SK-N-SH (cell line): Measurements from ENCODE around the gene PODXL2. TPM values are rescaled to one million over a fixed set of nuclear protein-coding genes. Genes with fewer than 3 reads are reported as not detected.

Experiments
- CTCF ChIA-PET: fragments of 300-600, 350-600 bp; formaldehyde crosslinking; extraction: SDS; loops from one replicate; lab custom pipeline; 2021; lab: Yijun Ruan, JAX
- POLR2A ChIA-PET: fragments of 350-600 bp; sonication (Branson Sonifier 250); formaldehyde crosslinking; extraction: SDS; loops from one replicate; lab custom pipeline; 2020; ENCODE audit warnings: antibody characterized with exemption, inconsistent platforms; lab: Yijun Ruan, JAX
- DNase-seq: peaks from one replicate; pipeline ENCODE4 v3.0.0; 2012
- H2AFZ ChIP-seq: fragments of 200-600 bp; sonication (generic); 2 replicates; pipeline ENCODE4 v1.8.1; 2016; ENCODE audit warnings: antibody characterized with exemption, mild to moderate bottlenecking, low read depth
- H3F3A ChIP-seq: fragments of 200-600 bp; sonication (generic); replicated peaks from 2 replicates; pipeline ENCODE3; 2016; ENCODE audit warnings: antibody characterized with exemption, mild to moderate bottlenecking; ENCODE audit not compliant: insufficient read depth
- H3K27ac ChIP-seq, 2 experiments: fragments of 200-500 bp in 1 of 2; fragments of 200-600 bp in 1 of 2; sonication (Bioruptor generic) in 1 of 2; sonication (generic), shearing (Covaris generic) in 1 of 2; 2 replicates each; pipeline versions ENCODE4 v1.5.1 to v1.6.1; 2014 to 2016; ENCODE audit warnings: low read depth in 2 of 2, inconsistent platforms in 1 of 2, low read length in 1 of 2, mild to moderate bottlenecking in 1 of 2, mixed read lengths in 1 of 2
- H3K27me3 ChIP-seq: fragments of 200-600 bp; sonication (generic), shearing (Covaris generic); 2 replicates; pipeline ENCODE4 v1.6.1; 2016; ENCODE audit warnings: mixed run types; ENCODE audit not compliant: insufficient read depth
- H3K36me3 ChIP-seq, 2 experiments: fragments of 200-500 bp in 1 of 2; fragments of 200-600 bp in 1 of 2; sonication (Bioruptor generic) in 1 of 2; sonication (generic) in 1 of 2; replicated peaks in 1 of 2; 2 replicates each; pipeline versions ENCODE3 to v1.5.1; 2014 to 2016; ENCODE audit warnings: low read length in 1 of 2, mild to moderate bottlenecking in 1 of 2; ENCODE audit not compliant: insufficient read depth in 2 of 2, control insufficient read depth in 1 of 2
- H3K4me1 ChIP-seq, 2 experiments: fragments of 200-500 bp in 1 of 2; fragments of 200-600 bp in 1 of 2; sonication (Bioruptor generic) in 1 of 2; sonication (generic), shearing (Covaris generic) in 1 of 2; 2 replicates each; pipeline versions ENCODE4 v1.5.1 to v1.6.1; 2014 to 2016; ENCODE audit warnings: low read depth in 1 of 2, low read length in 1 of 2, mixed run types in 1 of 2; ENCODE audit not compliant: insufficient read depth in 2 of 2, control insufficient read depth in 1 of 2
- H3K4me2 ChIP-seq: fragments of 200-600 bp; sonication (generic), shearing (Covaris generic); 2 replicates; pipeline ENCODE4 v1.6.1; 2017; ENCODE audit warnings: mixed run types
- H3K4me3 ChIP-seq, 2 experiments: fragments of 200-500 bp in 1 of 2; fragments of 200-600 bp in 1 of 2; sonication (Bioruptor generic) in 1 of 2; sonication (generic), shearing (Covaris generic) in 1 of 2; 2 replicates each; pipeline versions ENCODE4 v1.5.1 to v1.8.1; 2014 to 2016; ENCODE audit warnings: low read depth in 2 of 2, inconsistent platforms in 1 of 2, low read length in 1 of 2, mild to moderate bottlenecking in 1 of 2, mixed read lengths in 1 of 2, moderate library complexity in 1 of 2
- H3K79me2 ChIP-seq: fragments of 200-600 bp; sonication (generic); 2 replicates; pipeline ENCODE4 v1.8.1; 2017; ENCODE audit warnings: mild to moderate bottlenecking; ENCODE audit not compliant: insufficient read depth
- H3K9ac ChIP-seq: fragments of 200-600 bp; sonication (generic); 2 replicates; pipeline ENCODE4 v1.6.1; 2017; ENCODE audit warnings: mixed run types
- H3K9me2 ChIP-seq: fragments of 200-600 bp; sonication (generic); 2 replicates; pipeline ENCODE4 v1.6.1; 2017; ENCODE audit warnings: mixed run types
- H3K9me3 ChIP-seq: fragments of 200-600 bp; sonication (generic); 2 replicates; pipeline ENCODE4 v1.6.1; 2017; ENCODE audit warnings: mixed run types, mild to moderate bottlenecking, moderate library complexity
- H4K20me1 ChIP-seq: fragments of 200-600 bp; sonication (generic); 2 replicates; pipeline ENCODE4 v1.6.1; 2017; ENCODE audit warnings: mild to moderate bottlenecking, mixed run types; ENCODE audit not compliant: insufficient read depth
- CHD2 ChIP-seq: fragments of 150-350 bp; IDR thresholded peaks from 2 replicates; pipeline ENCODE4 v1.6.1; 2018; ENCODE audit warnings: low read length; ENCODE audit not compliant: partially characterized antibody
- EP300 ChIP-seq, 2 experiments: IDR thresholded peaks; 2 replicates each; pipeline versions ENCODE4 v1.4.0 to v1.6.1; 2012; ENCODE audit warnings: borderline replicate concordance in 1 of 2, low read depth in 1 of 2, low read length in 1 of 2
- EZH2phosphoT487 ChIP-seq: fragments of 200-600 bp; sonication (generic); IDR thresholded peaks from 2 replicates; pipeline ENCODE4 v1.6.1; 2017; ENCODE audit warnings: low read depth, mixed run types, mild to moderate bottlenecking, antibody characterized with exemption, moderate library complexity, borderline replicate concordance
- FOXJ3 ChIP-seq: sonication (generic); formaldehyde crosslinking; IDR thresholded peaks from 2 replicates; pipeline ENCODE4 v1.5.1; 2020; ENCODE audit warnings: mild to moderate bottlenecking, missing genetic modification reagents
- GABPA ChIP-seq: IDR thresholded peaks from 2 replicates; pipeline ENCODE4 v1.4.0; 2012; ENCODE audit warnings: low read depth, mild to moderate bottlenecking
- MAX ChIP-seq: IDR thresholded peaks from 2 replicates; pipeline ENCODE4 v1.4.0; 2012; ENCODE audit warnings: low read depth
- MXI1 ChIP-seq: IDR thresholded peaks from 2 replicates; pipeline ENCODE4 v1.6.1; 2012; ENCODE audit warnings: mild to moderate bottlenecking, low read depth, low read length, improper control_type of control experiment
- NFIC ChIP-seq: IDR thresholded peaks from 2 replicates; pipeline ENCODE4 v1.4.0; 2012; ENCODE audit warnings: borderline replicate concordance
- NRF1 ChIP-seq: IDR thresholded peaks from 2 replicates; pipeline ENCODE4 v1.6.1; 2012; ENCODE audit warnings: low read depth, mild to moderate bottlenecking, low read length
- POLR2AphosphoS5 ChIP-seq: IDR thresholded peaks from 2 replicates; pipeline ENCODE4 v1.6.1; 2012; ENCODE audit warnings: low read depth, low read length
- RAD21 ChIP-seq: IDR thresholded peaks from 2 replicates; pipeline ENCODE4 v1.6.1; 2012; ENCODE audit warnings: mild to moderate bottlenecking, low read length
- TAF1 ChIP-seq: IDR thresholded peaks from 2 replicates; pipeline ENCODE4 v1.6.1; 2012; ENCODE audit warnings: low read depth, mild to moderate bottlenecking, low read length, moderate library complexity, borderline replicate concordance
- USF1 ChIP-seq: IDR thresholded peaks from 2 replicates; pipeline ENCODE4 v1.4.0; 2012; ENCODE audit warnings: low read depth, borderline replicate concordance
- WGBS: methylation state at CpG from one replicate; pipeline ENCODE4 v1.1.6; 2017; ENCODE audit warnings: low lambda C conversion rate; 5-methylcytosine and 5-hydroxymethylcytosine counted together
- polyA plus RNA-seq, 3 experiments: library from polyadenylated mRNA; depleted of rRNA; stranded (reverse); fragments of >200 nt; gene quantifications; 2 replicates each; pipeline ENCODE4 v1.2.3, GENCODE V29; 2012
- TF ChIP-seq, protein P1 (sequence below): fragments of 200-600 bp; sonication (generic); IDR thresholded peaks from 2 replicates; pipeline ENCODE4 v1.6.1; 2017; ENCODE audit warnings: antibody characterized with exemption, mild to moderate bottlenecking, moderate library complexity
- TF ChIP-seq, protein P2 (sequence below): IDR thresholded peaks from 2 replicates; pipeline ENCODE4 v1.6.1; 2012; ENCODE audit warnings: mild to moderate bottlenecking, low read depth, low read length, moderate library complexity

Gene PODXL2
- polyA plus RNA-seq, 1 of the 3 experiments (the other 2 are of a cell fraction), result 27.5 TPM

DNA sequence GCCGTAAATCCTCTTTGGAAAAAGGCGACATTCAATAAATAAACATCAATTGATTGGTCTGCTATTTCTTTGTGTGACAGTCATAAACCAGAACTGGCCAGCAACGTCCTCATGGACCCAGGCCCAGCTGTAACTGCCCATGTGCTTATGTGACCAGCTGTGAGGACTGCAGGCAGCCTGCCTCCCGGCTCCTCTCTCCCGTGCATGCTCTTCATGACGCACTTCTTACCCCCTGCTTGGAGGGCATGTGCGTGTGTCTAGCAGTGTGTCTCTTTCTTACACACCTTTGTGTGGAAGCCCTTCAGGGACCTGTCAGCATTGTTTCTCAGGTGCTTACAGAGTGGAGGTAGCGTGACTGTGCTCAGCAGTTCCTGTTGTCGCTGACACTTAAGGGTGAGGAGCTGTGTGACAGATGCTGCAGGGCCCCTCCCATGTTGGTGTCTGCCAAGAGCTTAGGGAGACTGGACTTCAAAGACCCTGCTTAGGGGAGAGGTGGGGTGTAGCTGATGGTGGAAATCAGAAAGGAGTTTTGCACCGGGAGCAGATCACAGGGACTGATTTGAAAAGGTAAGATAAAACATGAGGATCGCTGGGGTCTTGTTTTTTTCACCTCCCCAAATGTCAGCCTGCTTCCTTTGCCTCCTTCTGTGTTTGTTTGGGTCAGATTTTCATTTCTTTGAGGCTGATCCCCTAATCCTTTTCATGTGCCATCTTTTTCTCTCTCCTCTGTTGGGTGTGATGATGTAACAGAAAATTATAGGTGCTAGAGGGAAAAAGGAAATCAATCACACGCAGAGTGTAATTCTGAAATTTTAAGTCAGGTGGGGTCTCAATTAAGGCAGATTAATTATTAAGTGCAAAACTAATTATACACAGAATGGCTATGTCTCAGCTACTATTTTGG lies 2.1 kb downstream of the PODXL2 start:
- no peaks in the 10 kb centered on the region for H3K27me3 ChIP-seq
- no peaks in the 10 kb centered on the region for H3K36me3 ChIP-seq
- no peaks in the 10 kb centered on the region for H3K79me2 ChIP-seq
- no peaks in the 10 kb centered on the region for H3F3A ChIP-seq
- TF ChIP-seq MXI1, result peak; percentile 28; the same call in 1 of the 2 replicates
- no peak for TF ChIP-seq POLR2AphosphoS5
- TF ChIP-seq RAD21, result no peak
- no peak for TF ChIP-seq NRF1
- no peak for TF ChIP-seq GABPA
- TF ChIP-seq EZH2phosphoT487, result no peak
- TF ChIP-seq NFIC, result no peak
- no peak for TF ChIP-seq MAX
- H3K9me2 ChIP-seq, result no peaks in the 10 kb centered on the region
- H4K20me1 ChIP-seq, result no peaks in the 10 kb centered on the region
- 94% methylated on average over 12 of the region's 12 CpGs for WGBS
- no peak overlapping the region; a peak in 1 of 4 replicates for H3K27ac ChIP-seq
- POLR2A ChIA-PET, result no interaction called here
- DNase-seq, result no peak
- H3K4me1 ChIP-seq, result peaks cover 0 to 32% of the 10 kb centered on the region in 2 experiments; a peak in 2 of 4 replicates
- no peaks in the 10 kb centered on the region for H3K9me3 ChIP-seq
- no peak overlapping the region for H3K4me2 ChIP-seq
- H2AFZ ChIP-seq, result no peak overlapping the region
- H3K4me3 ChIP-seq, result no peak overlapping the region
- CTCF ChIA-PET, result interaction anchor here (0.6 to 4.8 kb wide), 5 partner anchors 21 to 1385 kb away, joined by 3 to 19 read pairs (median 4); no protein-coding TSS in a partner anchor
- no peak overlapping the region for H3K9ac ChIP-seq

- no peak for DNase-seq
- CTCF ChIA-PET, result interaction anchor here (0.6 to 4.8 kb wide), 4 partner anchors 20 to 1469 kb away, joined by 3 to 19 read pairs (median 4); no protein-coding TSS in a partner anchor
- Histone ChIP-seq H3K79me2 (no peaks in the 10 kb centered on the region), H4K20me1 (no peaks in the 10 kb centered on the region), H3K9me3 (no peaks in the 10 kb centered on the region), H3F3A (no peaks in the 10 kb centered on the region), H3K9ac (no peak overlapping the region), H3K36me3 (no peaks in the 10 kb centered on the region), H3K4me3 (no peak overlapping the region), H3K4me1 (peaks cover 0 to 35% of the 10 kb centered on the region in 2 experiments; a peak in 2 of 4 replicates), H3K27ac (peak overlapping the region in 1 of 2 experiments; percentile 67; a peak in 2 of 4 replicates), H3K9me2 (no peaks in the 10 kb centered on the region), H2AFZ (no peak overlapping the region), H3K27me3 (no peaks in the 10 kb centered on the region), H3K4me2 (no peak overlapping the region)
- POLR2A ChIA-PET, result interaction anchor here (0.6 kb wide), 1 partner anchor 194 kb away, joined by 4 read pairs; no protein-coding TSS in a partner anchor
- 45% methylated on average over 8 of the region's 8 CpGs for WGBS
- TF ChIP-seq, protein P1, sequence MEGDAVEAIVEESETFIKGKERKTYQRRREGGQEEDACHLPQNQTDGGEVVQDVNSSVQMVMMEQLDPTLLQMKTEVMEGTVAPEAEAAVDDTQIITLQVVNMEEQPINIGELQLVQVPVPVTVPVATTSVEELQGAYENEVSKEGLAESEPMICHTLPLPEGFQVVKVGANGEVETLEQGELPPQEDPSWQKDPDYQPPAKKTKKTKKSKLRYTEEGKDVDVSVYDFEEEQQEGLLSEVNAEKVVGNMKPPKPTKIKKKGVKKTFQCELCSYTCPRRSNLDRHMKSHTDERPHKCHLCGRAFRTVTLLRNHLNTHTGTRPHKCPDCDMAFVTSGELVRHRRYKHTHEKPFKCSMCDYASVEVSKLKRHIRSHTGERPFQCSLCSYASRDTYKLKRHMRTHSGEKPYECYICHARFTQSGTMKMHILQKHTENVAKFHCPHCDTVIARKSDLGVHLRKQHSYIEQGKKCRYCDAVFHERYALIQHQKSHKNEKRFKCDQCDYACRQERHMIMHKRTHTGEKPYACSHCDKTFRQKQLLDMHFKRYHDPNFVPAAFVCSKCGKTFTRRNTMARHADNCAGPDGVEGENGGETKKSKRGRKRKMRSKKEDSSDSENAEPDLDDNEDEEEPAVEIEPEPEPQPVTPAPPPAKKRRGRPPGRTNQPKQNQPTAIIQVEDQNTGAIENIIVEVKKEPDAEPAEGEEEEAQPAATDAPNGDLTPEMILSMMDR, result no peak
- TF ChIP-seq FOXJ3 (CRISPR knock-in tag) (no peak), GABPA (no peak), POLR2AphosphoS5 (no peak), EP300 (IDR thresholded peaks at IDR 0.05; ENCODE audit: borderline replicate concordance in 1 of 2, low read depth in 1 of 2, low read length in 1 of 2) (no peak), TAF1 (no peak), CHD2 (no peak), USF1 (no peak)
- TF ChIP-seq, protein P2, sequence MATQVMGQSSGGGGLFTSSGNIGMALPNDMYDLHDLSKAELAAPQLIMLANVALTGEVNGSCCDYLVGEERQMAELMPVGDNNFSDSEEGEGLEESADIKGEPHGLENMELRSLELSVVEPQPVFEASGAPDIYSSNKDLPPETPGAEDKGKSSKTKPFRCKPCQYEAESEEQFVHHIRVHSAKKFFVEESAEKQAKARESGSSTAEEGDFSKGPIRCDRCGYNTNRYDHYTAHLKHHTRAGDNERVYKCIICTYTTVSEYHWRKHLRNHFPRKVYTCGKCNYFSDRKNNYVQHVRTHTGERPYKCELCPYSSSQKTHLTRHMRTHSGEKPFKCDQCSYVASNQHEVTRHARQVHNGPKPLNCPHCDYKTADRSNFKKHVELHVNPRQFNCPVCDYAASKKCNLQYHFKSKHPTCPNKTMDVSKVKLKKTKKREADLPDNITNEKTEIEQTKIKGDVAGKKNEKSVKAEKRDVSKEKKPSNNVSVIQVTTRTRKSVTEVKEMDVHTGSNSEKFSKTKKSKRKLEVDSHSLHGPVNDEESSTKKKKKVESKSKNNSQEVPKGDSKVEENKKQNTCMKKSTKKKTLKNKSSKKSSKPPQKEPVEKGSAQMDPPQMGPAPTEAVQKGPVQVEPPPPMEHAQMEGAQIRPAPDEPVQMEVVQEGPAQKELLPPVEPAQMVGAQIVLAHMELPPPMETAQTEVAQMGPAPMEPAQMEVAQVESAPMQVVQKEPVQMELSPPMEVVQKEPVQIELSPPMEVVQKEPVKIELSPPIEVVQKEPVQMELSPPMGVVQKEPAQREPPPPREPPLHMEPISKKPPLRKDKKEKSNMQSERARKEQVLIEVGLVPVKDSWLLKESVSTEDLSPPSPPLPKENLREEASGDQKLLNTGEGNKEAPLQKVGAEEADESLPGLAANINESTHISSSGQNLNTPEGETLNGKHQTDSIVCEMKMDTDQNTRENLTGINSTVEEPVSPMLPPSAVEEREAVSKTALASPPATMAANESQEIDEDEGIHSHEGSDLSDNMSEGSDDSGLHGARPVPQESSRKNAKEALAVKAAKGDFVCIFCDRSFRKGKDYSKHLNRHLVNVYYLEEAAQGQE, result no peak
These were observed 3.2 kb downstream of the PODXL2 start for GRCh38 chr3:127632035-127632820.
